ENCODE data around the gene GNAS-AS1.

Gene GNAS-AS1

GRCh38 chr20:58847463-58847862, 3.2 kb downstream of the GNAS-AS1 start:
- 74% methylated on average over 2 of the region's 2 CpGs for WGBS
- H3K27ac ChIP-seq (ENCODE audit: low read length, poor library complexity, severe bottlenecking): no peak overlapping the region
- no peaks in the 10 kb centered on the region for H3K9me3 ChIP-seq (ENCODE audit: control insufficient read depth, low read length)
- no peak overlapping the region for H3K9ac ChIP-seq (ENCODE audit: low read length)
- H2AK5ac ChIP-seq (ENCODE audit: low read length, severe bottlenecking): no peak overlapping the region
- H3K4me2 ChIP-seq (ENCODE audit: low read length, poor library complexity, severe bottlenecking): no peak overlapping the region
- no peak overlapping the region for H4K8ac ChIP-seq (ENCODE audit: low read length)
- peaks cover 29 to 48% of the 10 kb centered on the region in 2 experiments for H3K27me3 ChIP-seq (ENCODE audit: control insufficient read depth in 1 of 2, insufficient read depth in 1 of 2, low read length in 2 of 2)
- no peak overlapping the region for H2BK5ac ChIP-seq (ENCODE audit: low read depth, low read length, poor library complexity, severe bottlenecking)
- H3K36me3 ChIP-seq (ENCODE audit: control insufficient read depth in 1 of 2, insufficient read depth in 2 of 2, low read depth in 1 of 2, low read length in 2 of 2): no peaks in the 10 kb centered on the region
- H3K4me1 ChIP-seq (ENCODE audit: control insufficient read depth, insufficient read depth, low read depth, low read length): peaks cover 16% of the 10 kb centered on the region
- H3K79me1 ChIP-seq (replicated peaks; ENCODE audit: low read length, poor library complexity, severe bottlenecking): peaks cover 11% of the 10 kb centered on the region
- H3K23ac ChIP-seq (ENCODE audit: low read length in 2 of 2): no peak overlapping the region
- H2BK15ac ChIP-seq (ENCODE audit: low read depth, poor library complexity, severe bottlenecking): no peak overlapping the region
- H4K91ac ChIP-seq (ENCODE audit: low read length): no peak overlapping the region
- no peak overlapping the region for H3K14ac ChIP-seq (ENCODE audit: low read length in 2 of 2)
- no peak overlapping the region for H2AFZ ChIP-seq (ENCODE audit: low read depth, low read length)
- H2BK120ac ChIP-seq (ENCODE audit: low read depth, low read length): no peak overlapping the region
- no peak for DNase-seq
- H2BK12ac ChIP-seq (ENCODE audit: low read length in 2 of 2): no peak overlapping the region
- H3K18ac ChIP-seq (ENCODE audit: low read depth in 1 of 2, low read length in 2 of 2): no peak overlapping the region
- no peak overlapping the region for H3K4ac ChIP-seq (ENCODE audit: low read depth in 1 of 2, low read length in 2 of 2)
- no peak overlapping the region for H3K4me3 ChIP-seq (ENCODE audit: insufficient read depth in 1 of 2, low read depth in 1 of 2, low read length in 2 of 2)

DNA sequence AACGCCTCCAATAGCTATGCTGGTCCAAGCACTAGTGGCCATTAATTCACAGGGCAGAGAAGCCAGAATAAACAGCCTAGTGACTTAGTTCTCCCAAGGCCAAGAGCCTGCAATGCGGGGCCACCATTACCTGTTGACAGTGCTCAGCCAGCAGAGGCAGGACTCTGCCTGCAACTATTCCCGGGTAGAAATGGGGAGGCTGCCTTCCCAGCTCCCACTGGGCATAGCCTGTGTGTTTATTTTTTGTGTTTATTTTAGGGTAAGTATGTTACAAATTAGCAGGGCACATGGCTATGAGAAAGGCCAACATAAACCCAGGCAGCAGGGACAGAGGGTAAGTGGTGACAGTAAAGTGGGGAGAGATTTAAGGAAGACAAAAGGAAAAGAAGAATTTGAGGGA, 5.0 kb downstream of the GNAS-AS1 start:
- Histone ChIP-seq H3K9me3 (ENCODE audit: control insufficient read depth, low read length) (no peaks in the 10 kb centered on the region), H2BK12ac (ENCODE audit: low read length in 2 of 2) (no peak overlapping the region), H4K91ac (ENCODE audit: low read length) (no peak overlapping the region), H3K79me1 (replicated peaks; ENCODE audit: low read length, poor library complexity, severe bottlenecking) (peaks cover 18% of the 10 kb centered on the region), H3K4ac (ENCODE audit: low read depth in 1 of 2, low read length in 2 of 2) (no peak overlapping the region), H3K23ac (ENCODE audit: low read length in 2 of 2) (no peak overlapping the region), H2BK120ac (ENCODE audit: low read depth, low read length) (no peak overlapping the region), H3K14ac (ENCODE audit: low read length in 2 of 2) (no peak overlapping the region), H3K9ac (ENCODE audit: low read length) (no peak overlapping the region), H3K27ac (ENCODE audit: low read length, poor library complexity, severe bottlenecking) (no peak overlapping the region), H3K18ac (ENCODE audit: low read depth in 1 of 2, low read length in 2 of 2) (no peak overlapping the region), H4K8ac (ENCODE audit: low read length) (no peak overlapping the region), H3K27me3 (ENCODE audit: control insufficient read depth in 1 of 2, insufficient read depth in 1 of 2, low read length in 2 of 2) (peaks cover 38 to 41% of the 10 kb centered on the region in 2 experiments), H3K4me1 (ENCODE audit: control insufficient read depth, insufficient read depth, low read depth, low read length) (peaks cover 3% of the 10 kb centered on the region), H2BK5ac (ENCODE audit: low read depth, low read length, poor library complexity, severe bottlenecking) (no peak overlapping the region), H2BK15ac (ENCODE audit: low read depth, poor library complexity, severe bottlenecking) (no peak overlapping the region), H3K4me2 (ENCODE audit: low read length, poor library complexity, severe bottlenecking) (no peak overlapping the region), H2AK5ac (ENCODE audit: low read length, severe bottlenecking) (no peak overlapping the region), H3K4me3 (ENCODE audit: insufficient read depth in 1 of 2, low read depth in 1 of 2, low read length in 2 of 2) (no peak overlapping the region), H2AFZ (ENCODE audit: low read depth, low read length) (no peak overlapping the region), H3K36me3 (ENCODE audit: control insufficient read depth in 1 of 2, insufficient read depth in 2 of 2, low read depth in 1 of 2, low read length in 2 of 2) (peaks cover 0 to 13% of the 10 kb centered on the region in 2 experiments)
- no peak for DNase-seq
- WGBS: 83% methylated on average over 3 of the region's 3 CpGs

DNA sequence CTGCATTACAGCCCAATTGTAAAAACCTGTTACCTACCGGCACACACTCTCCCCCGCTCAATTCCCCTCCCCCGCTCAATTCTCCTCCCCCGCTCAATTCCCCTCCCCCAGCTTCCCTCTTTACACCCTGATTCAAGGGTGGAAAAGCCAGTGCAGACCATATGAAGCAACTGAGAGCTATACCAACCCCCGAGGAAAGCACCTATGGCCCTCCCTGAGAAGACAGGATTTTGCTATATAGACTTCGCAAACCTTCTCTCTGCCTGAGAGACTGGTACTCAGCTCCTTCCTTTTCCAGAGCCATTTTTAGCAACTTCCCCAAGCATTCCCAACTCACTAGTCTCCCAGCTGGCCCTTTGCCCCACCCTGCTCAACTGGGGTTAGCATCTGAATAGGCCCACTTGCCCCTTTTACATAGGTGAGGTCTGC, 7.6 kb downstream of the GNAS-AS1 start:
- no peak overlapping the region for H2AFZ ChIP-seq (ENCODE audit: low read depth, low read length)
- peaks cover 50 to 53% of the 10 kb centered on the region in 2 experiments for H3K27me3 ChIP-seq (ENCODE audit: control insufficient read depth in 1 of 2, insufficient read depth in 1 of 2, low read length in 2 of 2)
- no peak overlapping the region for H2BK5ac ChIP-seq (ENCODE audit: low read depth, low read length, poor library complexity, severe bottlenecking)
- H3K23ac ChIP-seq (ENCODE audit: low read length in 2 of 2): no peak overlapping the region
- H2BK12ac ChIP-seq (ENCODE audit: low read length in 2 of 2): no peak overlapping the region
- H3K9ac ChIP-seq (ENCODE audit: low read length): no peak overlapping the region
- no peak overlapping the region for H4K91ac ChIP-seq (ENCODE audit: low read length)
- H3K4me3 ChIP-seq (ENCODE audit: insufficient read depth in 1 of 2, low read depth in 1 of 2, low read length in 2 of 2): no peak overlapping the region
- peaks cover 16% of the 10 kb centered on the region for H3K79me1 ChIP-seq (replicated peaks; ENCODE audit: low read length, poor library complexity, severe bottlenecking)
- no peak overlapping the region for H4K8ac ChIP-seq (ENCODE audit: low read length)
- H3K14ac ChIP-seq (ENCODE audit: low read length in 2 of 2): no peak overlapping the region
- H3K27ac ChIP-seq (ENCODE audit: low read length, poor library complexity, severe bottlenecking): no peak overlapping the region
- no peak overlapping the region for H3K4ac ChIP-seq (ENCODE audit: low read depth in 1 of 2, low read length in 2 of 2)
- WGBS: 29% methylated on average over 6 of the region's 6 CpGs
- H3K18ac ChIP-seq (ENCODE audit: low read depth in 1 of 2, low read length in 2 of 2): no peak overlapping the region
- no peak overlapping the region for H3K4me2 ChIP-seq (ENCODE audit: low read length, poor library complexity, severe bottlenecking)
- H2BK120ac ChIP-seq (ENCODE audit: low read depth, low read length): no peak overlapping the region
- DNase-seq: no peak
- H3K4me1 ChIP-seq (ENCODE audit: control insufficient read depth, insufficient read depth, low read depth, low read length): peaks cover 8% of the 10 kb centered on the region
- H3K36me3 ChIP-seq (ENCODE audit: control insufficient read depth in 1 of 2, insufficient read depth in 2 of 2, low read depth in 1 of 2, low read length in 2 of 2): peaks cover 0 to 26% of the 10 kb centered on the region in 2 experiments
- H2AK5ac ChIP-seq (ENCODE audit: low read length, severe bottlenecking): no peak overlapping the region
- no peaks in the 10 kb centered on the region for H3K9me3 ChIP-seq (ENCODE audit: control insufficient read depth, low read length)
- H2BK15ac ChIP-seq (ENCODE audit: low read depth, poor library complexity, severe bottlenecking): no peak overlapping the region

DNA sequence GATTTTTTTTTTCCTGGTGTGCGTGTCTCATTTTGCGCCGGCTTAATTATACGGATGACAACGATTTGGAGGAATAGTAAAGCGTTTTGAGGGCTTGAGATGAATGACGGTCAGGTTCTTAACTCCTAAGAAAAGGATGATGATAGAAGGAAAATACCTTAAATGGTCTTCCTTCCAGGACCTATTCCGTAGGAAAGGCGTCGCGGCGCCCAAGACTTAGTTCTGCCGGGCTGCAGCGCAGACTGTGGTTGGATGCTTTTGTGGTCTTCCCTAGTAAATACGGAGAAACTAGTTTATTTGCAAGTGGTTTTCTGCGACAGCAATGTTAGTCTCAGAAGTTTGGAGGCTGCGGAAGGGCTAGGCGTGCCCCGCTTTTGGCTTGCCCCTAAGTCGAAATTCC, 8.4 kb downstream of the GNAS-AS1 start:
- Histone ChIP-seq H2BK15ac (ENCODE audit: low read depth, poor library complexity, severe bottlenecking) (no peak overlapping the region), H2BK120ac (ENCODE audit: low read depth, low read length) (no peak overlapping the region), H3K4me2 (ENCODE audit: low read length, poor library complexity, severe bottlenecking) (no peak overlapping the region), H3K4me3 (ENCODE audit: insufficient read depth in 1 of 2, low read depth in 1 of 2, low read length in 2 of 2) (no peak overlapping the region), H3K14ac (ENCODE audit: low read length in 2 of 2) (no peak overlapping the region), H3K23ac (ENCODE audit: low read length in 2 of 2) (no peak overlapping the region), H3K9ac (ENCODE audit: low read length) (no peak overlapping the region), H3K4ac (ENCODE audit: low read depth in 1 of 2, low read length in 2 of 2) (no peak overlapping the region), H3K27ac (ENCODE audit: low read length, poor library complexity, severe bottlenecking) (no peak overlapping the region), H3K27me3 (ENCODE audit: control insufficient read depth in 1 of 2, insufficient read depth in 1 of 2, low read length in 2 of 2) (peaks cover 53 to 57% of the 10 kb centered on the region in 2 experiments), H2BK5ac (ENCODE audit: low read depth, low read length, poor library complexity, severe bottlenecking) (no peak overlapping the region), H2AK5ac (ENCODE audit: low read length, severe bottlenecking) (no peak overlapping the region), H2AFZ (ENCODE audit: low read depth, low read length) (no peak overlapping the region), H4K91ac (ENCODE audit: low read length) (no peak overlapping the region), H3K18ac (ENCODE audit: low read depth in 1 of 2, low read length in 2 of 2) (no peak overlapping the region), H4K8ac (ENCODE audit: low read length) (no peak overlapping the region), H3K79me1 (replicated peaks; ENCODE audit: low read length, poor library complexity, severe bottlenecking) (peaks cover 17% of the 10 kb centered on the region), H3K9me3 (ENCODE audit: control insufficient read depth, low read length) (no peaks in the 10 kb centered on the region), H3K4me1 (ENCODE audit: control insufficient read depth, insufficient read depth, low read depth, low read length) (peaks cover 8% of the 10 kb centered on the region), H2BK12ac (ENCODE audit: low read length in 2 of 2) (no peak overlapping the region), H3K36me3 (ENCODE audit: control insufficient read depth in 1 of 2, insufficient read depth in 2 of 2, low read depth in 1 of 2, low read length in 2 of 2) (peaks cover 0 to 26% of the 10 kb centered on the region in 2 experiments)
- no peak for DNase-seq
- WGBS: 67% methylated on average over 20 of the region's 20 CpGs
